Activated effector memory CD4-positive, alpha-beta T cell treated with Interleukin-2 at 50 U/mL for 16 hours (primary cell): ENCODE measurements around the gene PACSIN3.

ENCODE experiments used
- DNase-seq: peaks from one replicate; pipeline ENCODE4 v3.0.0-alpha.2; 2020

PACSIN3 gene

GRCh38 chr11:47175746-47176327 is 10.4 kb downstream of the PACSIN3 start:
- DNase-seq: no peak

- DNase-seq: no peak
These were observed 13.4 kb downstream of the PACSIN3 start for GRCh38 chr11:47172740-47173336.

DNA sequence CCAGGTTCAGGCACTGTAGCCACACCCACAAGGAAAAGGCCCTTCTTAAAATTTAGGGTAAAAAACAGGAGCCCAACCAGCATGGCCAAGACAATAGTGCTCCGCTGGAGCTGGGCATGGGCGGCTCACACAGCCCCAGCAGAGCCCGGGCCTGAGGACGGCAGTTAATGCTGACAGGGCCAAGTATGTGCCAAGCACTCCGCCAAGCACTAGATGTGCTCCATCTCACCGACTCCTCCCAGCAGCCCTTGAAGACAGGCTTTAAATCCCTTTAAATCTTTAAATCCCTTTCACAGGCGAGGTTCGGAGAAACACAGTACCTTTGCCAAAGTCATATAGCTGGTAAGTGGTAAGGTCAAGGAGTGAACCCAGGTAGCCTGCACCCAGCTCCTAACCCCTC is 14.4 kb downstream of the PACSIN3 start:
- DNase-seq: no peak

GRCh38 chr11:47171061-47171838 is 15.0 kb downstream of the PACSIN3 start:
- no peak for DNase-seq

DNA sequence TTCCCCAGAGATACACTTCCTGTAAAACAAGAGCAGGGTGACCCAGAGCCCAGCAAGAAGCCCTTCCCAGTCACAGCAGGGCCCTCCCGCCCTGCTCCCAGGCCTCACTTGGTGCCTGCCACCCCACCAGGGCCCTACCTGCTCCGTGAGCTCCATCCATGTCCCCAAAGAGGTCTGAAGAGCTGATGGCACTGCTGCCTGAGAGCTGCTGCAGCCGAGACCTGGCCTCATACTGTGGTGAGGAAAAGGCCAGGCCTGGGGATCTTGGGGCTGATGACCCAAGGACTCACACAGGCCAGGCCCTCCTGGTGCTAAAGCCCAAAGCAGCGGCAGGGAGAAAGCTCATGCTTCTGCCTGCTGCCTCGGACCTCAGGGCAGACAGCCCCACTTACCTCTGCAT is 19.9 kb downstream of the PACSIN3 start:
- DNase-seq: no peak

DNA sequence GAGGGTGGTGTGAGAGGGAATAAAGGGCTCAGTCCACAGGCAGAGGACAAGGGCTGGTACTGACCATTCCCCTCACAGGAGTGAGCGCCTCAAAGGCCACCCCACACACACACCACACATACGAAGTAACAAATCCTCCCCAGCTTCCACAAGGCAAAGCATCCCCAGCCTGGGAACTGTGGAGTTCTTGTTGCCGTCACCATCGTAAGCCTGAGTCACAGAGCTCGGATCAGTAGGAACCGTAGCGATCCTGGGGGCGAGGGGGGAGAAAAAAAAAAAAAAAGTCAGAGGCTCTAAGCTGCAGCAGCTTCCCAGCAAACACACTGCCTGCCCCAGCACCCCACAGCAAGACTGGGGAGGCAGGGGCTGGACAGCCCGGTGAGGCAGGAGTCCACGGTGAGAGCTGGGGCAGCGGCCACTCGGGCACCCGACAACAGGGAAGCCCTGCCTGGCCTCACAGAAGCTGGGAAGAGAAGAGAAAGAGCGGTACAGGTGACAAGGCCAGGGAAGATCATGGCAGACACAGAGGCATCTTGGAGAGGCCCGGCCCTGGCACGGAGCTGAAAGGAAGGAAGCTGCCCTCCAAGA is 20.9 kb downstream of the PACSIN3 start:
- DNase-seq: no peak

DNA sequence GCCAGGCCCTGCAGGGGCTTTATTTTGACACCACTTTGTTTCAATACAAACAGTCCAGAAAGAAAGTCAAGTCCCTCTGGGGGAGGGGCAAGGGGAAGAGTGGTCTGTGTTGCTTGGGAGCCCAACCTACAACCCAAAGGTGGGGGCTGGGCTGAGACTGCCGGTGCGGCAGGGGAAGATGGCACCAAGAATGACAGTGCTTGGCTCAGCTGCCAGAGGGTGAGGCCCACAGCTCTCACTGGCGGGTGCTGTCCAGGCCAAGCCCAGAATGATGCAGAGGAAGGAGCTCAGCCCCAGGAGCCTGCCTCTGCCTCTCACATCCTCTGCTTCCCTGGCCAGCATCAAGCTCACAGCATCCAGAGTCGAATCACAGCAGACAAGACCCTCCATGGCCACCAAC is 21.9 kb downstream of the PACSIN3 start:
- DNase-seq: no peak

- DNase-seq: no peak
These were observed 22.3 kb downstream of the PACSIN3 start for GRCh38 chr11:47163898-47164297.

GRCh38 chr11:47163193-47163592 is 23.0 kb downstream of the PACSIN3 start:
- DNase-seq: no peak

- no peak for DNase-seq
These were observed 23.8 kb downstream of the PACSIN3 start for GRCh38 chr11:47162426-47162825.

- DNase-seq: no peak
These were observed 24.3 kb downstream of the PACSIN3 start for GRCh38 chr11:47161890-47162289.

GRCh38 chr11:47161134-47161854 is 24.9 kb downstream of the PACSIN3 start:
- DNase-seq: peak; percentile 27

GRCh38 chr11:47160753-47161133 is 25.5 kb downstream of the PACSIN3 start:
- no peak for DNase-seq

- DNase-seq: no peak
These were observed 28.0 kb downstream of the PACSIN3 start for GRCh38 chr11:47158242-47158641.

- no peak for DNase-seq
These were observed 28.4 kb downstream of the PACSIN3 start for GRCh38 chr11:47157805-47158204.

- DNase-seq: no peak
These were observed 29.3 kb downstream of the PACSIN3 start for GRCh38 chr11:47156951-47157350.

- no peak for DNase-seq
These were observed 29.9 kb downstream of the PACSIN3 start for GRCh38 chr11:47156333-47156732.

GRCh38 chr11:47155879-47156278 is 30.4 kb downstream of the PACSIN3 start:
- no peak for DNase-seq

DNA sequence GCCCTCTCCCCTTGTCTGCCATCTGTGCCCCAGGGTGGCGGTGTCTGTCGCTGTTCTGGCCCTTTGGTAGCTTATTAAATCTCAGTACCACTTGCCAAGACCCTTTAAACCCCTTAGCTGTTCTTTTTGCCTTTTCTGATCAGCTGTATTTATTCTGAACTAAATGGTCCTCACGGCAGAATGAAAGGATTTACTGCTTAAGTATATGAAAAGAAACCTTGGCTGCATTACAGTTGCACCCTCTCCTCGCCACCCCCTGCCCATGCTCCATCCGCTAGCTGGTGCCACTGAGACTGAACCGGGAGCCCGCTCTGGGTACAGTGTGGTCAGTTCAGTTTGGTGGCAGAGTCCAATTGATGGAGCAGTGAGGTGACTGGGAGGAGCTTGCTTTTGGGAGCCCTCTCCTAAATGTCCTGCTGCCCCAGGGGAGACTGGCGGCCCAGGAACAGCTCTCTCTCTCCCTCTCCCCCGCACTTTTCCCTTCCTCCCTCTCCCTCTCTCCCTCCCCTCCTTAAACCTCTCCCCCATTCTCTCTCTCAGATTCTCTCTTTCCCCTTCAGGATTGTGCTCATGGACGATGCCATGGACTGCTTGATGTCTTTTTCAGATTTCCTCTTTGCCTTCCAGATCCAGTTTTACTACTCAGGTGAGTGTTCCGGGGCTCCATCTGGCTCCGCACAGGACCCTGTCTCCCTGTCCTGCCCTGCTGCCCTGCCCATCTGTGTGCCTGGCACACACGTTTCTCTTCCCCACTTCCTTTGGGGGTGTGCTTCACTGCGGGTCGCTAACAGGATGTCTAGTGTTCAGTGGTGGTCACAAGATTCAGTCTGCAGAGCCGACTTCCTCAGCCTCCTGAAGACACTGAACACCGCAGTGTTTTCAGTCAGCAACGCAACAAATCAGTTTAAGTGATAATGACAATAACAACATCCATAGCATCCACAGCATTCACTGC is 31.3 kb downstream of the PACSIN3 start:
- DNase-seq: peak; percentile 13

- DNase-seq: peak; percentile 21
These were observed 33.0 kb downstream of the PACSIN3 start for GRCh38 chr11:47152953-47153950.
